ENCODE data around the gene AQP12A. TPM values are rescaled to one million over a fixed set of nuclear protein-coding genes. Genes with fewer than 3 reads are reported as not detected.

AQP12A gene
- total RNA-seq, 1 experiment from 2014 or later: not detected

DNA sequence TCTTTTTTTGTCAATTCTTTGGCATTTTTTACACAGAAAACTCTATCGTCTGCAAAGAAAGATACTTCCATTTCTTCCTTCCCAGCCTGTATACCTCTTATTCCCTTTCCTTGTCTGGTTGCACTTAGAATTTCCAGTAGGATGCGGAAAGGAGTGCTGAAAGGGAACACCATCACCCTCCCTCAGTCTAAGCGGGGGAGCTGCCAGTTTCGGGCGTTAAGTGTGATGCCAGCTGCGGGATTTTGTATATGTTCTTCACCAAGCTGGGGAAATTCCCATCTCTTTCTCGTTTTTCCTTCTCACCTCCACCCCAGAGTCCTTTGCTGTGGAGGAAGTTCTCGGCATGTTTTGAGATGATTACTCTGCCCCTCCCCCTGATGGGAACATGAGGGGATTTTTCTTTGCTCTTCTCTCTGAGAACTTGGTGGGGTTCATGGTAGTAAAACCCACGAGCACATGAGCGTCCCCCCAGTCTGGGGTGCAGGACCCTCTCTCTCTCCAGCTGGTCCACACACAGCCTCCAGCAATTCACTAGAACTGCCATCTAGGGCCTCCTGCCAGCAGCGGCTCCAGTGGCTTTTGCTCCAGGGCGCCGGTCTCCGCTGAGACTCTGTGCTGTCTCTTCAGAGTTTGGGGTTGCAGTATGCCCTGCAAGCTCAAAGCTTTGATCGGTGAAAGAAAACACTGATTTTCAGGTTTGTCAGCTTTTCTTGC is 15.5 kb downstream of the AQP12A start:
- DNase-seq (ENCODE audit: low spot score): no peak

GRCh38 chr2:240707821-240708220 is 16.2 kb downstream of the AQP12A start:
- DNase-seq (ENCODE audit: low spot score): no peak

- no peak for DNase-seq (ENCODE audit: low spot score)
Observed at GRCh38 chr2:240708457-240708856, 16.8 kb downstream of the AQP12A start.

- DNase-seq (ENCODE audit: low spot score): no peak
Observed at GRCh38 chr2:240711296-240711695, 19.6 kb downstream of the AQP12A start.

DNA sequence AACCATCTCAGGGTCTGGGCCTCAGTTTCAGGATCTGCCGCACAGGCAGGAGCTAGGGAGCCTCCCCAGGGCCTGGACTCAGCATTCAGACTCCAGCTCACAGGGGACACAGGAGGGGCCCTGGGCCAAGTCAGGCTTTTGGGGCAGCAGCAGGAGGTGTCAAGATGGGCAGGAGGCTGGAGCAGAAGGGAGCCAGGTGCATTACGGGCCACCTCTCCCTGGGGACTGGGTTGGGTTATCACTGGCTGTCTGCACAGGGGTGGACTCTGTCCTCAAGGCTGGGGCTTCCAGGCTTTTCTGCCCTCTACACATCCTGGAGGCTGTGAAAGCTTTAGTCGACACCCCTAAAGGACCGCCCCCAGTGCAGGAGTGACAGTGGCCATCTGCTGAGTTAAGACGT is 20.0 kb downstream of the AQP12A start:
- DNase-seq (ENCODE audit: low spot score): no peak

- DNase-seq (ENCODE audit: low spot score): no peak
Observed at GRCh38 chr2:240712121-240712520, 20.5 kb downstream of the AQP12A start.

- no peak for DNase-seq (ENCODE audit: low spot score)
Observed at GRCh38 chr2:240713071-240713927, 21.6 kb downstream of the AQP12A start.

GRCh38 chr2:240713928-240714746 is 22.5 kb downstream of the AQP12A start:
- DNase-seq (ENCODE audit: low spot score): no peak

GRCh38 chr2:240714747-240715725 is 23.4 kb downstream of the AQP12A start:
- no peak for DNase-seq (ENCODE audit: low spot score)

DNA sequence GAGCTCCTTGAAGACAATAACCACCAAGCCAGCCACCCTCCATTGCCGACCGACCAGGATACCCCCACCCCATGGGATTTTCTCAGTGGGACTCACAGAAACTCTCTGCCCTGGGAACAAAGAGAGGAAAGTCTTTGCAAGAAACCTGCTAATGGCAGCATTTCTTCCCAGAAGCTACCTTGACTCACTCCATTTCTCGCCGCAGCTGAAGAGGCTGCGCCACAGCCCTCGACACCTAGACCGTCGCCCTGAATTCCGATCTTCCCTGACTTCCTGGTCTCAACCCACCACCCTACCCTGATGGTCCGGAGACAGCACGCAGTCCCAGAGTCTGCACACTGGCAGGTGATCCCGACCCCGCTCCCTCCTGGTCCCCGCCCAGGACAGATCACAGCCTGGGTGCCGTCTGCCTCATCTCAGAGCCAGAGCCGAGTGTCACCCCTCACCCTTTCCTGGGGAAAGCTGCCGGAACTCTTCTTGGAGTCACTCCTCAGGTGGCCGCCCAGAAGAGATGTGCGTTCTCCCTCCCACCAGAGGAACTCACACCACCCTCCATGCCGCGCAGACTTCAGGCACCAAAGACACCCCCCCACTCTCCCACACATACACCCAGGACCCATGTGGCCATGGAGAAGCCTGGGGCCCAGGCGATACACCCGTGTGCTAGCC is 24.6 kb downstream of the AQP12A start:
- no peak for DNase-seq (ENCODE audit: low spot score)

GRCh38 chr2:240717181-240717641 is 25.5 kb downstream of the AQP12A start:
- no peak for DNase-seq (ENCODE audit: low spot score)

DNA sequence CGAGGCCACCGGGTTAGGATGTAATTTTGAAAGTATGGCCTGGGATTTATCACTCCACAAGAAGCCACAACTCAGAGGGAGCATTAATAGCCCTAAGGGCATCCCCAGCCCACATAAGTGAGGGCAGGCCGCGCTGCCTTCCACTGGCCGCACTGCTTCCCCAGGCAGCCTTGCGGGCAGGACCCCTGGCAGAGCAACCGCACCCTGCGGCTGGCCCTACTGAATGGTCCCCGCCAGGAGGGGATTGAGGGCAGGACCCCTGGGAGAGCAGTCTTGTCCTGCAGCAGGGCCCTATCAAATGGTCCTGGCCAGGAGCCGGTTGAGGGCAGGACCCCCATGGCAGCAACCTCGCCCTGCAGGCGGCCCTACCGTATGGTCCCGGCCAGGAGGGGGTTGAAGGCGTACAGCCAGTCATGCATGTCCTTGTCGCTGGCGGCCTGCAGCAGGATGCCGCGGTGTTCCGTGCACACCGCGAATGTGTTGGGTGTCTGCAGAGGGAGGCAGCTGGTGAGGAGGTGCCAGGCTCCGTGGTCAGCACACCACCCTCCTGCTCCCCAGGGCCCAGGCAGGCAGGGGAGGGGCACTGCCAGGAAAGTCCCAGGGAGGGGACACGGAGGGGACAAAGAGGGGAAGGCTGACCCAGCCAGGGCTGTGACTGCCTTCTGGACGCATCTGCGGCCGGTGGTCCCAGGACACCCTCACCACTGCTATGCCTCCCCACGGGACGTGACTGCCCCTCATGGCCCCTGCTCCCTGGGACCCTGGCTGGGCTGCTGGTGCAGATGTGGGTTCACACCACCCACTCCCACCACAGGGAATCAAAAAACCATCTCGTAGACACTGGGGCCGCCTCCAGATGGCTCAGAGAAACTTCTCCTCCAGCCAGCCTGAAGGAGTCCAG is 26.3 kb downstream of the AQP12A start:
- DNase-seq (ENCODE audit: low spot score): no peak

GRCh38 chr2:240718896-240719490 is 27.3 kb downstream of the AQP12A start:
- no peak for DNase-seq (ENCODE audit: low spot score)

DNA sequence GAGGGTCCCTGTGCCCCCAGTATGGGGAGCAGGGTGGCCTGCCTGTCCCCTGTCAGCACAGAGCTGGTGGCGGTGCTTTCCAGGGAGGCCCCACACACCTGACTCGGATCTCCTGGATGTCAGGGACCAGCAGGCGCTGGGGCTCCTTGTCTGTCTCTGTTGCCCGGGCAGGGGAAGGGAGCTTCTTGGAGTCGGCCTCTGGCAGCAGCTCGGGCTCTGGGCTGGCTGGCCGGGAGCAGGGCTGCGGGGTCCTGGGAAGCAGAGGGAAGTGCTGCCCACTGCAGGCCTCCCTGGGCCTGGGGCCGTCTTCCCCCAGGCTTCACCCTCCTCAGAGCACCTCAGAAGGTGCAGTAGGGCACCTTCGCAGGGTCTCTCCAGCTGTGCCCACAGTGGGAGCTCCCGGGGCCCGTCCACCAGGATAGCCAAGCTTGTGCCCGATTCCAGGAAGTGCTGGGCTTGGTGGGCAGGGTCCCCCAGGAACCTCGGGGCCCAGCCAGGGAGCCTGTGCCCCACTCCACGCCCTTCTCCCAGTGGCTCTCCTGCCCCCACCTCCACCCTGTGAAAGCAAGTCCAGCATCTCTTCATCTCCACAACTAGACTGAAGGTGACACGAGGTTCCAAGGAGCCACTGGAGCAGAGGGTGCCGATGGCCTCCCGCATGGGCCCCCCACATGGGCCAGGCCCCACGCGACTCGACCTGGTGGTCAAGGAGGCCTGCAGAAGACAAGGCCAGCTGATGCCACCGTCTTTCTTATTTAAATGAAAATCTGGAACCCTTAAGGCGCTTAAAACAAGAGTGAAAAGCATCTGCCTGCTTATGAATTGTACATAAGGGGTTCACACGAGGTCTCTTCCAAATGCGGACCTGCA is 28.2 kb downstream of the AQP12A start:
- no peak for DNase-seq (ENCODE audit: low spot score)

- no peak for DNase-seq (ENCODE audit: low spot score)
Observed at GRCh38 chr2:240720686-240721595, 29.3 kb downstream of the AQP12A start.

DNA sequence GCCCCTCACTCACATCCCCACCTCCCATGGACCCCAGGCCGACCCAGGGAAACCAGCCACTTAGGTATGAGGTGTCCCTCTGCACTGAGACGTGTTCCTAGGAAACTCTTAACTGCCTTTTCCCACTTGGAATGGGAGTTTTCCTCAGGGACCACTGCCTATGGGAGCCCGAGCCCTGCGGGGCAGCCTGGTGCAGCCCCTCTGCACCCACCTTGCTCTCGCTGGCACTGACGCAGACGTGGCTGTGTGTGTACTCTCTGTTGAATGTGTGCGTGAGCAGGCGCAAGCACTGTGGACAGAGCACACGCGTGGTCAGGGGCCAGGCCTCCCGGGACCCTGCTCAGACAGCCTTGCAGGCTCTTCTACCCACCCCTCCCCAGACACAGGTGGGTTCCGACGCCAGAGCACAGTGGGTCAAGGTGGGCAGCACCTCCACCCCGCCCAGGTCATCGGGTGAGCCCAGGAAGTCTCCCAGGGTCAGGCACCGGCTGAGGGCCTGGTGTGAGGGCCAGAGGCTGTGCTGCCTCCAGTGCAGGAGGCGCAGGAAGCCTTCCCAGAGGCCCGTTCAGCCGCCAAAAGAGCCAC is 30.0 kb downstream of the AQP12A start:
- DNase-seq (ENCODE audit: low spot score): no peak
